GM21717 (cell line): ENCODE data around the gene IL17REL.

ENCODE experiments used
- ATAC-seq: cut with Tn5 transposase; IDR thresholded peaks from one replicate; pipeline ENCODE4 v1.9.1; 2021; ENCODE audit warnings: mild to moderate bottlenecking, moderate library complexity; ENCODE audit not compliant: unreplicated experiment

Gene IL17REL

GRCh38 chr22:49970528-49971231, 41.9 kb downstream of the IL17REL start:
- ATAC-seq = peak; percentile 51

GRCh38 chr22:49969751-49970527, 42.6 kb downstream of the IL17REL start:
- ATAC-seq = no peak

- no peak for ATAC-seq
Observed at GRCh38 chr22:49968831-49969661, 43.5 kb downstream of the IL17REL start.

DNA sequence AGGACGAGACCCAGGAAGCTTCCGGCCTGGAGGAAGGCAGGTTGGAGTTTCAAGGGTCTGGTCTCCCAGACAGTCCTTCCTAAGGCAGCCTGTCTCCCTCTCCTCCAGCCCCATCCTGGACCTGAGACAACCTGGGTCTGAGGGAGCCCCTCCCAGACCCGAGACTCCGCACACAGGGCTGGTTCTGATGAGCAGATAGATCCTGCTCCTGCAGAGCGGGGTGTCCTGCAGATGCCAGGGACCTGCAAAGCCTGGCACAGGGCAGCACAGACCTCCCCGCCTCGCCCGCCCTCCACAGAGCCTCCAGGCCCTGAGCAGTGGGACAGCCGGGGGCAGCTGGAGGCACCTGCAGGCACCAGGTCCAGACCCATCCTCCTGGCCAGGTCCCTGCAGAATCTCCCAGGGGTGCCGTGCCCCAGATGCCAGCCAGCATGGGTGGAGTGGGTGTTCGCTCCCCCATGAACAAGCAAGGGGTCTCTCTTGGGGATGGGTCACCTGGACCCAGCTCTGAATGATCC, 44.2 kb downstream of the IL17REL start:
- no peak for ATAC-seq

- no peak for ATAC-seq
Observed at GRCh38 chr22:49967706-49968208, 44.8 kb downstream of the IL17REL start.

DNA sequence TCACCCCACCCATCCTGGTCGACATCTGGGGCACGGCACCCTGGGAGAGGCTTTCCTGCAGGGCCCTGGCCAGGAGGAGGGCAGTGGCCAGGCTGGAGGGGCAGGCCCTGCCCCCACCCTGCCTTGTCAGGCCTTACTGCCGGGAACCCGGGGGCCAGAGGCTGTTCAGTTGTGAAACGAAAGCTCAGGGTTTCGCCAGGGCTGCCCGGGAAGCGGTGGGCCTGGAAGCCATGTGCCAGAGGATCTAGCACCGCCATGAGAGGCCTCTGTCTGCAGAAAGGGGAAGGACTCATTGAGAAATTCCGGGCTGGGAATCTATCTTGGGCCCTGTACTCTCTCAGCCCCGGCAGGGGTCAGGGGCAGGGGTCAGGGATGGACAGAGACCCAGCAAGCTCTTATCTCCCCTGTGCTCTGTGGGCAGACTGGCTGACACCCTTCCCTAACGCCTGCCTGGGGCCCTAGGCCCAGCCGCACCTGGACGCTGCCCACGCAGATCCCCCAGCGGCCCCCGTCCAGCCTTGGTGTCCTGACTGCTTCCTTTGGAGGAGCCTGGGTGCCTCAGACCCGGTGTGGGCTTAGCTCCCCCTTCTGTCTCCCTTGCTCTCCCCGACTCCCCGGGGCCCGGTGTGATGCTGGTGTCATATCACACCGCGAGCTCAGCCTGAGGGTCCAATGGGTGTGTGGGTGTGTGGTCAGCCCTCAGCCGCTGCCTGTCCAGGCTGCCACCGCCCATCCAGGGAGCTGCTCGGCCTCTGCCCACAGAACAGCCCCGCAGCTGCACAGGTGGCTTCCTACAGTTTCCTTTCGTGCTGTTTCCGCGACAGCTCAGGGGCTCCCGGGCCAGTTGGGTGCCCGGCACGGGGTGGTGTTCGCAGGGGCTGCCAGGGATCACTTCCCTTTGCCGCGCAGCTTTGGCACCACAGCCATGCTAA, 45.5 kb downstream of the IL17REL start:
- no peak for ATAC-seq

DNA sequence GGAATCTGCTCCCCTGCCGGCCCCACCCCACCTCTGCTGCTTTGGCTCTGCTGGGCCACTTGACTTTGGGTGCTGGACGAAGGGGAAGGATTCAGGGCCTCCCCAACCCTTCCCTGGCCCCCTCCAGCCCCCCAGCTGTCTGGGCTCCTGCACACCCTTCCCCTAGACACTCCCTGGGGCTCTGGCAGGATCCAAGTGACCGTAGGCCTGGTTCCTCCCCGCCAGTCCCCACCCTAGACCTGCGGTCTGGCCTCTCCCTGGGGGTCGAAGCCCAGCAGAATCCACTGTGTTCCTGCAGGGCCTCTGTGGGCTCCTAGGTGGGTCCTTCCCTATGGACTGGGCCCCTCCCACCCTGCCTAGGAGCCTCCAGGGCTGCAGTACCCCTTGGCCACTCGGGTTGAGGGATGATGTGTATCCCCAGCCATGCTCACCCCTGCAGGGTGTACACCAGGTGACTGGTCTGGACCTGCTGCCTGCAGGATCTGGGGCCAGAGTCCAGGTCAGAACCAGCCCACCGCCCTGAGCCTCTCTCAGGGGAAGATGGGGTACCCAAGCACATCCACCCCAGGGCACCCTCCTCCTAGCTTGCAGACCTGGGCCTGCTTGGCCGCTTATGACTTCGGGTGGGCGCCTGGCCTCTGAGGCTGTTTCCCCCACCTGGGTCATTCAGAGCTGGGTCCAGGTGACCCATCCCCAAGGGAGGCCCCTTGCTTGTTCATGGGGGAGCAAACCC, 46.4 kb downstream of the IL17REL start:
- ATAC-seq = no peak

DNA sequence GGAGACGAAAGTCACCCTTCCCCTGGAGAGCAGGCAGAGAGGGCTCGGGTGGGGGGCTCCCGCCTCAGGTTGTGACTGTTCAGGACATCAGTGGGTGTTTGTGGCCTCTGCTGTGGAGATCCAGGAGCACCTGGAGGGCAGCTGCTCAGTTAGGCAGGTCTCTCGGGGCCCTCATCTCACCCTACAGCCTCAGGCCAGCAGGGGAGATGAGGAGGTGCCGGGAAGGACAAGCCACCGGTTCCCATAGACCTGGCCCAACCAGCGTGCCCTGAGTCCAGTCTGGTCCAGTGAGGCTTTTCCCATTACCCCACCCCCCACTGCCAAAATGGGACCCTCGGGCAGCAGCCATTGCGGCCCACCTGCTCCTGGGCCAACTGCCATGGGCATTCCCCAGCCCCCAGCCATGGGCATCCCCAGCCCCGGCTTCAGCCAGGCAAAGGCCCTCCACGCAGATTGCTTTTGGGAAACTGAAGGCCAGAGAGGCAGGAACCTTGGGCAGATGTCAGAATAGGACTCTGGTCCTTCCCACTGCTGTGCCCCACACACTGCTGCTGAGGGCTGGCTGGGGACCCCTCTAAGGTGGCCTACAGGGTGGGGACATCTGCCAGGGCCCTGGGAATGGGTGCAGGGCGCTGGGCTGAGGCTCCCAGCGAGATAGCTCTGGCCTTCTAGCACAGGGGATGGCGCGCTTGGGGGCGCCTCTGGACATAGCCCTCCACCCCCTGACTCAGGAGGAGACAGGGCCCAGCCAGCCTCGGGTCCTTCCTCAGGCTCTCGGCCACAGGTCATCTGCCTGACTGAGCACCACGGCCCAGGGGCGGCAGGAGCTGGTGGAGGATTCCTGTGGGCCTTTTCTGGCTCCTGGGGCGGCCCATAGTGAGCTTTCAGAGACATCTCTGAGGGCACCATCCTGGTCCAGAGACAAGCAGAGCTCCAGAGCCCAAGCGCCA, 47.2 kb downstream of the IL17REL start:
- ATAC-seq = no peak

DNA sequence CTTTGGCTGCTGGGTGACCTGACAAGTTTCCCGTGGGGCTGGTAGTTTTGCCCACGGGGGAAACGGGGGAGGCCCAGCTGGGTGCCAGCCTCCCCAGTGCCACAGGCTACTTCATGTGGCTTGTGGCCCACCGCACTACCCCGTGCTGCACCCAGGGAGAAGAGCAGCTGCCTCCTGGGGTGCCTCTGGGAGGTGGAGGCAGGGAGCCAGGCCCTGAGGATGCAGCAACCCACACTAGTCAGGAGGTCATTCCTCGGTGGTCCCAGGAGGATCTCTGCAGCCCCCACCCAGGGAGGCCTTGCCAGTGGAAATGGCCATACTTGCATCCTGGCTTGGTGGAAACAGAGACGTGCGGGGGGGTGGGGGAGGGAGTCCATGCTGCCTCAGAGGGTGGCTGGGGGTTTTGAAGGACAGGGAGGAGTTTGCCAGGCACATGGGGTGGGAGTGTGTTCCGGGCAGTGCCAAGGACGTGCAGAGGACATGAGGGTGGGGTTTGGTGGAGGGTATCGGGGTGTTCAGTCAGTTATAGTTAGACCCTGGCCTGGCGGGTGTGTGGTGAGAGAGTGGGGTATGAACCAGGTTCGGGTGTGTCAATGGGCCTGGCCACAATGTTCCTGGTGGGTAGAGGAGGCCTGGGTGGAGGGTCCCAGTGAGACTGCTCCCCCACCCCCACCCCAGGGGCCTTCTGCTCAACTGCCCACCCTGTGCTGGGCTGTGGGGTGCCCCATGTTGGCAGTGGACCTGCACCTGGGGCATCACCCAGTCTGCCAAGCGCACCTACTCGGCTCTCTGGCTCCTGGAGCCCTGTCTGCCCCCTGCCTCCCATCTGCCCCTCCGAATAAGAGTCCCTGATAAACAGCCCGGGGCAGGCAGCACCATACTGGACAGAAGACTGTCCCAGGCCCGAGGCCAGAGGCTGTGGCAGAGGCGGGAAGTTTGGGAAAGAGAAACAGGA, 48.2 kb downstream of the IL17REL start:
- no peak for ATAC-seq

GRCh38 chr22:49963647-49964026, 48.9 kb downstream of the IL17REL start:
- no peak for ATAC-seq

DNA sequence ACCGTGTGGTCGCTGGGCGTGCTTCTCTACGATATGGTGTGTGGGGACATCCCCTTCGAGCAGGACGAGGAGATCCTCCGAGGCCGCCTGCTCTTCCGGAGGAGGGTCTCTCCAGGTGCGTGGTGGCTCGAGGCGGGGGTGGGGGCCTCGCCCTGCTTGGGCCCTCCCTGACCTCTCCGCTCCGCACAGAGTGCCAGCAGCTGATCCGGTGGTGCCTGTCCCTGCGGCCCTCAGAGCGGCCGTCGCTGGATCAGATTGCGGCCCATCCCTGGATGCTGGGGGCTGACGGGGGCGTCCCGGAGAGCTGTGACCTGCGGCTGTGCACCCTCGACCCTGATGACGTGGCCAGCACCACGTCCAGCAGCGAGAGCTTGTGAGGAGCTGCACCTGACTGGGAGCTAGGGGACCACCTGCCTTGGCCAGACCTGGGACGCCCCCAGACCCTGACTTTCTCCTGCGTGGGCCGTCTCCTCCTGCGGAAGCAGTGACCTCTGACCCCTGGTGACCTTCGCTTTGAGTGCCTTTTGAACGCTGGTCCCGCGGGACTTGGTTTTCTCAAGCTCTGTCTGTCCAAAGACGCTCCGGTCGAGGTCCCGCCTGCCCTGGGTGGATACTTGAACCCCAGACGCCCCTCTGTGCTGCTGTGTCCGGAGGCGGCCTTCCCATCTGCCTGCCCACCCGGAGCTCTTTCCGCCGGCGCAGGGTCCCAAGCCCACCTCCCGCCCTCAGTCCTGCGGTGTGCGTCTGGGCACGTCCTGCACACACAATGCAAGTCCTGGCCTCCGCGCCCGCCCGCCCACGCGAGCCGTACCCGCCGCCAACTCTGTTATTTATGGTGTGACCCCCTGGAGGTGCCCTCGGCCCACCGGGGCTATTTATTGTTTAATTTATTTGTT, 49.6 kb downstream of the IL17REL start:
- ATAC-seq = no peak

DNA sequence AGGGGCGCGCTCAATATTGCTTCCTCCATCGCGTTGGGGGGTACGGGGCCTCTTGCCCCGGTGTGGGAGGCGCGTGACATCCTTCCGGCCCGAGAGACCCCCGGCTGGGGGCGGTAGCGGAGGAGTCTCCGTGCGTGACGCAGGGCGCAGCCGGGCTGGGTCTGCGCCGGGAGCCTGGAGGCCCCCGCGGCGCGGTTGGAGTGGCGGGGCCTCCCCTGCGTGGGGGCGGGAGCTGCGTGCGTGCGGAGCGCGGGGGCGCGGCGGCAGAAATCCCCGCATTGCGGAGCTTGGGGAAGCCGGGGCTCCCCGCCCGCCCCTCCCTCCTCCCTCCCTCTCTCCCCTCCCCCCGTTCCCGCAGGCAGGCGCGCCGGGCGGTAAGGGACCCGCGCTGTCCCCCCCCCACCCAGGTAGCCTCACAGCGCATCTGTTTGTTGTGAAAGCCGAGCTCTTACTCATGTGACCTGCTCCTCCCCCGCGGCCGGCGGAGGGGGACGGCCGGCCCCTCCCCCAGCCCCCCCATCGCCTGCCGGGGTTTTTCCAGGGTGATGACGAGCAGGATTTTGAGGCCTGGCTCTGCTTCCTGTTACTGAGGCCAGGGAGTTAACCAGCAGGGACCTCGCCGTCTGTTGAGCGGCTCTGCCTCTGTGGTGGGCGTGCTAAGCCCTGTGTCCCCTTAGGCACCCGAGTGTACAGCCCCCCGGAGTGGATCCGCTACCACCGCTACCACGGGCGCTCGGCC, 50.4 kb downstream of the IL17REL start:
- no peak for ATAC-seq

- ATAC-seq = no peak
Observed at GRCh38 chr22:49961601-49962011, 51.0 kb downstream of the IL17REL start.

DNA sequence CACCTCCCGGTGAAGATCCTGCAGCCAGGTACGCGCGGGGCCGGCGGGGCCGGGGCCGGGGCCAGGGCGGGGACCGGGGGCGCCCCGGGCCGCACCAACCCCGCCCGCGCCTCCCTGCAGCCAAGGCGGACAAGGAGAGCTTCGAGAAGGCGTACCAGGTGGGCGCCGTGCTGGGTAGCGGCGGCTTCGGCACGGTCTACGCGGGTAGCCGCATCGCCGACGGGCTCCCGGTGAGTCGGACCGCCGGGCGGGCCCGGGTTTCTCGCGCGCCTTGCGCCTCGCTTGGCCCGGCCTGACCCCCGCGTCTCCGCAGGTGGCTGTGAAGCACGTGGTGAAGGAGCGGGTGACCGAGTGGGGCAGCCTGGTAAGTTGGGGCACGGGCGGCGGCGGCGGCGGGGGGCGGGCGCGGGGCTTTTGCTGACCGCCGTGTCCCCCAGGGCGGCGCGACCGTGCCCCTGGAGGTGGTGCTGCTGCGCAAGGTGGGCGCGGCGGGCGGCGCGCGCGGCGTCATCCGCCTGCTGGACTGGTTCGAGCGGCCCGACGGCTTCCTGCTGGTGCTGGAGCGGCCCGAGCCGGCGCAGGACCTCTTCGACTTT, 51.5 kb downstream of the IL17REL start:
- ATAC-seq = no peak
